WTC11 (cell line): ENCODE measurements around the gene COL13A1. TPM values are rescaled to one million over a fixed set of nuclear protein-coding genes. Genes with fewer than 3 reads are reported as not detected.

Source experiments
- ATAC-seq: fragments of 200-7000 bp; cut with Tn5 transposase; 2 replicates; pipeline ENCODE4 v1.10.0; 2021; ENCODE audit warnings: mild to moderate bottlenecking, moderate library complexity
- CTCF ChIA-PET: fragments of 300-600 bp; sonication (Branson Sonifier 250); formaldehyde crosslinking; loops from one replicate; lab custom pipeline; 2021; ENCODE audit warnings: antibody characterized with exemption; lab: Charles Lee
- POLR2A ChIA-PET: fragments of 350-600 bp; sonication (Branson Sonifier 250); formaldehyde crosslinking; loops from one replicate; lab custom pipeline; 2021; ENCODE audit warnings: antibody characterized with exemption; lab: Charles Lee
- DNase-seq: peaks from one replicate; pipeline ENCODE4 v3.0.0; 2021; ENCODE audit warnings: low spot score
- H3K27ac Mint-ChIP-seq: 2 replicates; pipeline ENCODE4 v1.8.0; 2021; ENCODE audit warnings: mixed read lengths
- H3K27me3 Mint-ChIP-seq: 2 replicates; pipeline ENCODE4 v1.8.0; 2021; ENCODE audit warnings: low read depth, mild to moderate bottlenecking, moderate library complexity, mixed read lengths
- H3K36me3 Mint-ChIP-seq: 2 replicates; pipeline ENCODE4 v1.8.0; 2021; ENCODE audit warnings: mixed read lengths
- H3K4me1 Mint-ChIP-seq: 2 replicates; pipeline ENCODE4 v1.8.0; 2022; ENCODE audit warnings: mixed read lengths
- H3K4me3 Mint-ChIP-seq: 2 replicates; pipeline ENCODE4 v1.8.0; 2021; ENCODE audit warnings: mild to moderate bottlenecking, moderate library complexity, mixed read lengths
- H3K9me3 Mint-ChIP-seq: 2 replicates; pipeline ENCODE4 v1.8.0; 2021; ENCODE audit warnings: mixed read lengths
- CTCF ChIP-seq: fragments of 200-600 bp; IDR thresholded peaks from 2 replicates; pipeline ENCODE4 v1.8.0; 2022; ENCODE audit warnings: antibody characterized with exemption
- E2F5 ChIP-seq: sonication (generic); formaldehyde crosslinking; IDR thresholded peaks from 2 replicates; pipeline ENCODE4 v1.8.1; 2022; ENCODE audit warnings: mild to moderate bottlenecking, moderate library complexity, missing genetic modification reagents
- ELF4 ChIP-seq: sonication (generic); formaldehyde crosslinking; IDR thresholded peaks from 2 replicates; pipeline ENCODE4 v1.8.1; 2022; ENCODE audit warnings: low read depth, mild to moderate bottlenecking, moderate library complexity, missing genetic modification reagents
- EMX1 ChIP-seq: fragments of 250-450 bp; sonication (Bioruptor Pico); IDR thresholded peaks from 2 replicates; pipeline ENCODE4 v1.8.0; 2021; ENCODE audit warnings: mild to moderate bottlenecking
- FOXP1 ChIP-seq: sonication (generic); formaldehyde crosslinking; IDR thresholded peaks from 2 replicates; pipeline ENCODE4 v1.8.0; 2022; ENCODE audit warnings: missing genetic modification reagents, mild to moderate bottlenecking, moderate library complexity, borderline replicate concordance
- HMGXB4 ChIP-seq: sonication (generic); formaldehyde crosslinking; IDR thresholded peaks from 2 replicates; pipeline ENCODE4 v1.8.1; 2023; ENCODE audit warnings: mild to moderate bottlenecking, moderate library complexity, missing genetic modification reagents
- JUN ChIP-seq: sonication (generic); formaldehyde crosslinking; IDR thresholded peaks from 2 replicates; pipeline ENCODE4 v1.8.0; 2023; ENCODE audit warnings: mild to moderate bottlenecking, missing genetic modification reagents
- KAT7 ChIP-seq: sonication (generic); formaldehyde crosslinking; IDR thresholded peaks from 2 replicates; pipeline ENCODE4 v1.8.1; 2023; ENCODE audit warnings: missing genetic modification reagents, mild to moderate bottlenecking, borderline replicate concordance
- NFYB ChIP-seq: sonication (generic); formaldehyde crosslinking; conservative IDR thresholded peaks from 2 replicates; pipeline ENCODE4 v1.8.0; 2022; ENCODE audit warnings: low read depth, missing genetic modification reagents
- NR1H2 ChIP-seq: sonication (generic); formaldehyde crosslinking; IDR thresholded peaks from 2 replicates; pipeline ENCODE4 v1.9.0; 2021; ENCODE audit warnings: mild to moderate bottlenecking, moderate library complexity, missing genetic modification reagents
- NR2C2 ChIP-seq: sonication (generic); formaldehyde crosslinking; IDR thresholded peaks from 2 replicates; pipeline ENCODE4 v1.8.0; 2022; ENCODE audit warnings: mild to moderate bottlenecking, missing genetic modification reagents
- SMAD3 ChIP-seq: sonication (generic); formaldehyde crosslinking; IDR thresholded peaks from 2 replicates; pipeline ENCODE4 v1.8.0; 2022; ENCODE audit warnings: missing genetic modification reagents, mild to moderate bottlenecking, borderline replicate concordance
- TEAD1 ChIP-seq: sonication (generic); formaldehyde crosslinking; IDR thresholded peaks from 2 replicates; pipeline ENCODE4 v1.8.0; 2022; ENCODE audit warnings: mild to moderate bottlenecking, missing genetic modification reagents
- ZNF423 ChIP-seq: fragments of 250-450 bp; sonication (Bioruptor Pico); IDR thresholded peaks from 2 replicates; pipeline ENCODE4 v2.1.2; 2022; ENCODE audit warnings: mild to moderate bottlenecking, moderate library complexity
- total RNA-seq: library from RNA; stranded (reverse); gene quantifications from 3 replicates; pipeline ENCODE4 v1.2.3, GENCODE V29; 2021
- TF ChIP-seq, protein P1 (sequence below): sonication (generic); formaldehyde crosslinking; IDR thresholded peaks from 2 replicates; pipeline ENCODE4 v1.8.0; 2022; ENCODE audit warnings: missing genetic modification reagents
- TF ChIP-seq, protein P2 (sequence below): sonication (generic); formaldehyde crosslinking; conservative IDR thresholded peaks from 2 replicates; pipeline ENCODE4 v1.8.1; 2022; ENCODE audit warnings: mild to moderate bottlenecking, missing genetic modification reagents

The COL13A1 gene
- total RNA-seq, 1 experiment from 2014 or later = 7.1 TPM

GRCh38 chr10:69957886-69958555 is 156.3 kb downstream of the COL13A1 start:
- Mint-ChIP-seq H3K27me3 (peaks cover 10% of the 10 kb centered on the region), H3K27ac (no peak overlapping the region)

GRCh38 chr10:69958556-69958902 is 156.8 kb downstream of the COL13A1 start:
- Mint-ChIP-seq H3K27me3 (peaks cover 10% of the 10 kb centered on the region), H3K4me1 (peaks cover 3% of the 10 kb centered on the region; the same call in 1 of the 2 replicates), H3K27ac (no peak overlapping the region), H3K36me3 (no peaks in the 10 kb centered on the region), H3K9me3 (no peaks in the 10 kb centered on the region), H3K4me3 (no peak overlapping the region)
- CTCF ChIA-PET = interaction anchor here (0.5 to 5.8 kb wide), 106 partner anchors 9 to 1507 kb away, joined by 3 to 104 read pairs (median 4); partner anchors contain the start of genes COL13A1, MACROH2A2, SAR1A and TYSND1
- POLR2A ChIA-PET = interaction anchor here (0.8 kb wide), 1 partner anchor 44 kb away, joined by 3 read pairs; no protein-coding TSS in a partner anchor
- DNase-seq (no peak), ATAC-seq (no peak)
- TF ChIP-seq TEAD1 (CRISPR knock-in tag) = no peak
- no peak for TF ChIP-seq FOXP1 (CRISPR knock-in tag)
- no peak for TF ChIP-seq EMX1
- TF ChIP-seq E2F5 = no peak
- no peak for TF ChIP-seq ZNF423 (CRISPR knock-in tag)
- TF ChIP-seq, protein P1, sequence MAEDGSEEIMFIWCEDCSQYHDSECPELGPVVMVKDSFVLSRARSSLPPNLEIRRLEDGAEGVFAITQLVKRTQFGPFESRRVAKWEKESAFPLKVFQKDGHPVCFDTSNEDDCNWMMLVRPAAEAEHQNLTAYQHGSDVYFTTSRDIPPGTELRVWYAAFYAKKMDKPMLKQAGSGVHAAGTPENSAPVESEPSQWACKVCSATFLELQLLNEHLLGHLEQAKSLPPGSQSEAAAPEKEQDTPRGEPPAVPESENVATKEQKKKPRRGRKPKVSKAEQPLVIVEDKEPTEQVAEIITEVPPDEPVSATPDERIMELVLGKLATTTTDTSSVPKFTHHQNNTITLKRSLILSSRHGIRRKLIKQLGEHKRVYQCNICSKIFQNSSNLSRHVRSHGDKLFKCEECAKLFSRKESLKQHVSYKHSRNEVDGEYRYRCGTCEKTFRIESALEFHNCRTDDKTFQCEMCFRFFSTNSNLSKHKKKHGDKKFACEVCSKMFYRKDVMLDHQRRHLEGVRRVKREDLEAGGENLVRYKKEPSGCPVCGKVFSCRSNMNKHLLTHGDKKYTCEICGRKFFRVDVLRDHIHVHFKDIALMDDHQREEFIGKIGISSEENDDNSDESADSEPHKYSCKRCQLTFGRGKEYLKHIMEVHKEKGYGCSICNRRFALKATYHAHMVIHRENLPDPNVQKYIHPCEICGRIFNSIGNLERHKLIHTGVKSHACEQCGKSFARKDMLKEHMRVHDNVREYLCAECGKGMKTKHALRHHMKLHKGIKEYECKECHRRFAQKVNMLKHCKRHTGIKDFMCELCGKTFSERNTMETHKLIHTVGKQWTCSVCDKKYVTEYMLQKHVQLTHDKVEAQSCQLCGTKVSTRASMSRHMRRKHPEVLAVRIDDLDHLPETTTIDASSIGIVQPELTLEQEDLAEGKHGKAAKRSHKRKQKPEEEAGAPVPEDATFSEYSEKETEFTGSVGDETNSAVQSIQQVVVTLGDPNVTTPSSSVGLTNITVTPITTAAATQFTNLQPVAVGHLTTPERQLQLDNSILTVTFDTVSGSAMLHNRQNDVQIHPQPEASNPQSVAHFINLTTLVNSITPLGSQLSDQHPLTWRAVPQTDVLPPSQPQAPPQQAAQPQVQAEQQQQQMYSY (CRISPR knock-in tag) = no peak
- TF ChIP-seq KAT7 (CRISPR knock-in tag) = no peak
- no peak for TF ChIP-seq ELF4 (CRISPR knock-in tag)
- no peak for TF ChIP-seq JUN (CRISPR knock-in tag)
- no peak for TF ChIP-seq NR1H2 (CRISPR knock-in tag)
- TF ChIP-seq NFYB (CRISPR knock-in tag) = no peak
- TF ChIP-seq NR2C2 (CRISPR knock-in tag) = no peak
- no peak for TF ChIP-seq HMGXB4 (CRISPR knock-in tag)
- TF ChIP-seq, protein P2, sequence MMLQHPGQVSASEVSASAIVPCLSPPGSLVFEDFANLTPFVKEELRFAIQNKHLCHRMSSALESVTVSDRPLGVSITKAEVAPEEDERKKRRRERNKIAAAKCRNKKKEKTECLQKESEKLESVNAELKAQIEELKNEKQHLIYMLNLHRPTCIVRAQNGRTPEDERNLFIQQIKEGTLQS (CRISPR knock-in tag) = no peak
- TF ChIP-seq SMAD3 = no peak

More at GRCh38 chr10:69957886-69958555, 156.3 kb downstream of the COL13A1 start:
- Mint-ChIP-seq H3K36me3 (no peaks in the 10 kb centered on the region), H3K4me3 (no peak overlapping the region), H3K9me3 (no peaks in the 10 kb centered on the region), H3K4me1 (peaks cover 2% of the 10 kb centered on the region)
- ChIA-PET POLR2A (interaction anchor here (0.8 kb wide), 1 partner anchor 44 kb away, joined by 3 read pairs; no protein-coding TSS in a partner anchor), CTCF (interaction anchor here (0.5 to 5.8 kb wide), 108 partner anchors 9 to 1507 kb away, joined by 3 to 104 read pairs (median 4); partner anchors contain the start of genes COL13A1, MACROH2A2, SAR1A and TYSND1)
- ATAC-seq (peak; percentile 82), DNase-seq (peak; percentile 34)
- TF ChIP-seq, protein P1 (CRISPR knock-in tag) = no peak
- TF ChIP-seq CTCF = peak; percentile 60
- TF ChIP-seq NR2C2 (CRISPR knock-in tag) = no peak
- no peak for TF ChIP-seq ZNF423 (CRISPR knock-in tag)
